Vagina (tissue), 2 donors: Measurements from ENCODE around the gene GABBR2.

Source experiments
- CTCF ChIP-seq, 3 experiments: fragments of 450-650 bp in 2 of 3; fragments of 200-600 bp in 1 of 3; sonication (generic) in 1 of 3; IDR thresholded peaks; one replicate each; pipeline ENCODE4 v1.5.1; 2017 to 2019; ENCODE audit warnings: antibody characterized with exemption in 3 of 3, mild to moderate bottlenecking in 2 of 3, moderate library complexity in 2 of 3
- POLR2A ChIP-seq, 2 donors: fragments of 450-650 bp; IDR thresholded peaks; one replicate each; pipeline ENCODE4 v1.6.1; 2017; ENCODE audit warnings: antibody characterized with exemption in 2 of 2, mild to moderate bottlenecking in 2 of 2, moderate library complexity in 2 of 2
- POLR2AphosphoS5 ChIP-seq, 2 donors: sonication (generic); formaldehyde crosslinking; IDR thresholded peaks; one replicate each; pipeline ENCODE4 v1.9.0; 2017; ENCODE audit warnings: antibody characterized with exemption in 2 of 2, mild to moderate bottlenecking in 2 of 2, low read depth in 1 of 2; ENCODE audit not compliant: insufficient read depth in 1 of 2

- no peak for TF ChIP-seq POLR2A (IDR thresholded peaks at IDR 0.05)
- TF ChIP-seq CTCF (IDR thresholded peaks at IDR 0.05), result no peak
- TF ChIP-seq POLR2AphosphoS5 (IDR thresholded peaks at IDR 0.05; ENCODE audit: insufficient read depth in 1 of 2, low read depth in 1 of 2), result no peak
Observed at GRCh38 chr9:98430535-98431292, 278.0 kb downstream of the GABBR2 start.
